Neural progenitor cell (in vitro differentiated cells): ENCODE data around the gene ING1. TPM values are rescaled to one million over a fixed set of nuclear protein-coding genes. Genes with fewer than 3 reads are reported as not detected.

ENCODE experiments used
- DNase-seq: peaks from one replicate; pipeline ENCODE4 v3.0.0-alpha.2; 2016; ENCODE audit warnings: low spot score
- H2AFZ ChIP-seq: fragments of 200-600 bp; sonication (generic); replicated peaks from 2 replicates; pipeline ENCODE4 v1.6.1; 2016; ENCODE audit warnings: antibody characterized with exemption
- H3F3A ChIP-seq: fragments of 200-600 bp; sonication (generic); 2 replicates; pipeline ENCODE4 v1.6.1; 2016; ENCODE audit warnings: antibody characterized with exemption, low read depth
- H3K27ac ChIP-seq: fragments of 200-600 bp; sonication (generic); 2 replicates; pipeline ENCODE4 v1.5.1; 2016; ENCODE audit warnings: mild to moderate bottlenecking
- H3K27me3 ChIP-seq: fragments of 200-600 bp; sonication (generic); 2 replicates; pipeline ENCODE4 v1.6.1; 2016; ENCODE audit warnings: mild to moderate bottlenecking, moderate library complexity
- H3K36me3 ChIP-seq: fragments of 200-600 bp; sonication (generic); 2 replicates; pipeline ENCODE4 v1.5.1; 2016
- H3K4me1 ChIP-seq: fragments of 200-600 bp; sonication (generic); 2 replicates; pipeline ENCODE4 v1.6.1; 2016; ENCODE audit warnings: mixed run types
- H3K4me2 ChIP-seq: fragments of 200-600 bp; sonication (generic); 2 replicates; pipeline ENCODE4 v1.6.1; 2016
- H3K4me3 ChIP-seq: fragments of 200-600 bp; sonication (generic); 2 replicates; pipeline ENCODE4 v1.5.1; 2016
- H3K79me2 ChIP-seq: fragments of 200-600 bp; sonication (generic); 2 replicates; pipeline ENCODE4 v1.6.1; 2016; ENCODE audit warnings: low read depth
- H3K9ac ChIP-seq: fragments of 200-600 bp; sonication (generic); 2 replicates; pipeline ENCODE4 v1.6.1; 2016
- H3K9me3 ChIP-seq: fragments of 200-600 bp; sonication (generic); 2 replicates; pipeline ENCODE4 v1.5.1; 2016; ENCODE audit warnings: low read depth
- H4K20me1 ChIP-seq: fragments of 200-600 bp; sonication (generic); 2 replicates; pipeline ENCODE4 v1.6.1; 2016; ENCODE audit warnings: low read depth
- H3K27ac Mint-ChIP-seq: 3 replicates; pipeline ENCODE4 v1.8.0; 2021; ENCODE audit warnings: mixed read lengths
- H3K27me3 Mint-ChIP-seq: 2 replicates; pipeline ENCODE4 v1.8.0; 2022; ENCODE audit warnings: low read depth, mild to moderate bottlenecking, inconsistent platforms, moderate library complexity, mixed read lengths; ENCODE audit not compliant: insufficient read depth
- H3K36me3 Mint-ChIP-seq: 3 replicates; pipeline ENCODE4 v1.8.0; 2021; ENCODE audit warnings: mixed read lengths
- H3K4me1 Mint-ChIP-seq: 3 replicates; pipeline ENCODE4 v1.8.0; 2021; ENCODE audit warnings: mixed read lengths
- H3K4me3 Mint-ChIP-seq: 3 replicates; pipeline ENCODE4 v1.8.0; 2021; ENCODE audit warnings: mild to moderate bottlenecking, moderate library complexity, mixed read lengths
- H3K9me3 Mint-ChIP-seq: 3 replicates; pipeline ENCODE4 v1.8.0; 2020; ENCODE audit warnings: mixed read lengths
- EZH2 ChIP-seq: fragments of 200-600 bp; sonication (generic); IDR thresholded peaks from 2 replicates; pipeline ENCODE4 v1.6.1; 2017; ENCODE audit warnings: antibody characterized with exemption, mild to moderate bottlenecking, moderate library complexity
- EZH2phosphoT487 ChIP-seq: fragments of 200-600 bp; sonication (generic); IDR thresholded peaks from 2 replicates; pipeline ENCODE4 v1.6.1; 2017; ENCODE audit warnings: antibody characterized with exemption
- total RNA-seq: library from RNA; depleted of rRNA; stranded (reverse); fragments of >200 nt; gene quantifications from 2 replicates; pipeline ENCODE4 v1.2.3, GENCODE V29; 2015; ENCODE audit warnings: low replicate concordance
- TF ChIP-seq, protein P1 (sequence below): fragments of 200-600 bp; sonication (generic); IDR thresholded peaks from 2 replicates; pipeline ENCODE4 v1.5.1; 2017; ENCODE audit warnings: antibody characterized with exemption, mild to moderate bottlenecking

The ING1 gene
- total RNA-seq, 1 donor from 2014 or later: 14.7 TPM

GRCh38 chr13:110771194-110771593, 57.7 kb downstream of the ING1 start:
- no peaks in the 10 kb centered on the region for H3K9me3 Mint-ChIP-seq
- Histone ChIP-seq H3K4me1 (no peaks in the 10 kb centered on the region), H3K9ac (no peak overlapping the region), H3K27me3 (no peaks in the 10 kb centered on the region), H3K36me3 (no peaks in the 10 kb centered on the region), H3F3A (no peaks in the 10 kb centered on the region), H3K79me2 (no peaks in the 10 kb centered on the region), H3K4me2 (no peak overlapping the region), H2AFZ (no peak overlapping the region), H3K4me3 (no peak overlapping the region), H3K27ac (no peak overlapping the region), H4K20me1 (no peaks in the 10 kb centered on the region), H3K9me3 (no peaks in the 10 kb centered on the region)
- no peak for TF ChIP-seq EZH2
- no peak for TF ChIP-seq EZH2phosphoT487
- TF ChIP-seq, protein P1, sequence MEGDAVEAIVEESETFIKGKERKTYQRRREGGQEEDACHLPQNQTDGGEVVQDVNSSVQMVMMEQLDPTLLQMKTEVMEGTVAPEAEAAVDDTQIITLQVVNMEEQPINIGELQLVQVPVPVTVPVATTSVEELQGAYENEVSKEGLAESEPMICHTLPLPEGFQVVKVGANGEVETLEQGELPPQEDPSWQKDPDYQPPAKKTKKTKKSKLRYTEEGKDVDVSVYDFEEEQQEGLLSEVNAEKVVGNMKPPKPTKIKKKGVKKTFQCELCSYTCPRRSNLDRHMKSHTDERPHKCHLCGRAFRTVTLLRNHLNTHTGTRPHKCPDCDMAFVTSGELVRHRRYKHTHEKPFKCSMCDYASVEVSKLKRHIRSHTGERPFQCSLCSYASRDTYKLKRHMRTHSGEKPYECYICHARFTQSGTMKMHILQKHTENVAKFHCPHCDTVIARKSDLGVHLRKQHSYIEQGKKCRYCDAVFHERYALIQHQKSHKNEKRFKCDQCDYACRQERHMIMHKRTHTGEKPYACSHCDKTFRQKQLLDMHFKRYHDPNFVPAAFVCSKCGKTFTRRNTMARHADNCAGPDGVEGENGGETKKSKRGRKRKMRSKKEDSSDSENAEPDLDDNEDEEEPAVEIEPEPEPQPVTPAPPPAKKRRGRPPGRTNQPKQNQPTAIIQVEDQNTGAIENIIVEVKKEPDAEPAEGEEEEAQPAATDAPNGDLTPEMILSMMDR: no peak
- DNase-seq: no peak
- H3K27me3 Mint-ChIP-seq: no peaks in the 10 kb centered on the region
- no peak overlapping the region for H3K4me3 Mint-ChIP-seq
- H3K27ac Mint-ChIP-seq: no peak overlapping the region
- no peaks in the 10 kb centered on the region for H3K36me3 Mint-ChIP-seq
- H3K4me1 Mint-ChIP-seq: peaks cover 3% of the 10 kb centered on the region

GRCh38 chr13:110772091-110772984, 58.8 kb downstream of the ING1 start:
- H3F3A ChIP-seq: no peaks in the 10 kb centered on the region
- no peak overlapping the region for H2AFZ ChIP-seq
- no peaks in the 10 kb centered on the region for H4K20me1 ChIP-seq
- H3K9ac ChIP-seq: no peak overlapping the region
- H3K9me3 ChIP-seq: no peaks in the 10 kb centered on the region
- H3K9me3 Mint-ChIP-seq: no peaks in the 10 kb centered on the region
- no peaks in the 10 kb centered on the region for H3K27me3 Mint-ChIP-seq
- H3K4me3 ChIP-seq: no peak overlapping the region
- no peaks in the 10 kb centered on the region for H3K36me3 Mint-ChIP-seq
- no peak for DNase-seq
- H3K4me3 Mint-ChIP-seq: no peak overlapping the region
- no peaks in the 10 kb centered on the region for H3K4me1 ChIP-seq
- H3K27ac Mint-ChIP-seq: no peak overlapping the region
- H3K27me3 ChIP-seq: no peaks in the 10 kb centered on the region
- H3K27ac ChIP-seq: no peak overlapping the region
- H3K4me1 Mint-ChIP-seq: peaks cover 3% of the 10 kb centered on the region
- TF ChIP-seq EZH2 (no peak), EZH2phosphoT487 (no peak)
- TF ChIP-seq, protein P1: no peak
- H3K4me2 ChIP-seq: no peak overlapping the region
- H3K36me3 ChIP-seq: no peaks in the 10 kb centered on the region
- H3K79me2 ChIP-seq: no peaks in the 10 kb centered on the region

Other genes with a start within 250 kb of the ING1 start
- gene RAB20, start 152.0 kb upstream of the ING1 start, total RNA-seq: 0.58 and 2.4 TPM in 2 replicates
- gene NAXD, start 98.2 kb upstream of the ING1 start, total RNA-seq: 17.7 and 23.7 TPM in 2 replicates
- 50.0 and 61.4 TPM in 2 replicates for gene CARS2, start 7.6 kb upstream of the ING1 start, total RNA-seq
- 188 and 212 TPM in 2 replicates for gene ANKRD10, start 201.4 kb downstream of the ING1 start, total RNA-seq